GM06990 (cell line): ENCODE data around the gene PTPRS.

Experiments used
- DNase-seq: peaks from one replicate; pipeline ENCODE4 v3.0.0-alpha.2; 2011; ENCODE audit not compliant: insufficient read length; ENCODE audit errors: extremely low read depth
- H3K27me3 ChIP-seq: replicated peaks from 2 replicates; pipeline ENCODE4 v1.6.0; 2011; ENCODE audit warnings: low read length; ENCODE audit not compliant: control insufficient read depth, insufficient read depth
- H3K36me3 ChIP-seq: 2 replicates; pipeline ENCODE4 v1.5.1; 2011; ENCODE audit warnings: low read length; ENCODE audit not compliant: control insufficient read depth, insufficient read depth
- H3K4me3 ChIP-seq: replicated peaks from 2 replicates; pipeline ENCODE4 v1.5.1; 2011; ENCODE audit warnings: low read depth, mild to moderate bottlenecking, control low read depth, low read length
- TF ChIP-seq, protein P1 (sequence below): IDR thresholded peaks from 2 replicates; pipeline ENCODE4 v1.5.1; 2011; ENCODE audit warnings: low read length, control low read depth, mild to moderate bottlenecking, inconsistent platforms; ENCODE audit not compliant: insufficient read depth, poor library complexity, severe bottlenecking

The PTPRS gene

DNA sequence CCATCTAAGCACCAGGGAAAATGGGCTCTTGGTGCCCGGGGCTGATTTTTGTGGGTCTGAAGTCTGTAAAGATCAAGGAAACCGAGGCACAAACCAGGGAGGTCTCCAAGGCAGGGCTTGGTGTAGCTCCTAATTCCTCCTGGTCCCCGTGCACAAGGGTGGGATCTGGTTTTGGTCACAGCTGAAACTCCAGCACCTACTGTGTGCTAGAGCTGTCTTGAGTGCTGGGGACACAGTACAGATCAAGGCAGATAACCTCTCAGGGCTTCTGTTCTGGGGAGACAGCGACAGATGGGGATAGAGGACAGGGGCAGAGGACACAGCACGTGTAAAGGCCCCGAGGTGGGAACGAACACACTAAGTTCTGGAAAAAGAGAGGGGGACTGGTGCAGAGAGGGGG, 37.4 kb downstream of the PTPRS start:
- TF ChIP-seq, protein P1, sequence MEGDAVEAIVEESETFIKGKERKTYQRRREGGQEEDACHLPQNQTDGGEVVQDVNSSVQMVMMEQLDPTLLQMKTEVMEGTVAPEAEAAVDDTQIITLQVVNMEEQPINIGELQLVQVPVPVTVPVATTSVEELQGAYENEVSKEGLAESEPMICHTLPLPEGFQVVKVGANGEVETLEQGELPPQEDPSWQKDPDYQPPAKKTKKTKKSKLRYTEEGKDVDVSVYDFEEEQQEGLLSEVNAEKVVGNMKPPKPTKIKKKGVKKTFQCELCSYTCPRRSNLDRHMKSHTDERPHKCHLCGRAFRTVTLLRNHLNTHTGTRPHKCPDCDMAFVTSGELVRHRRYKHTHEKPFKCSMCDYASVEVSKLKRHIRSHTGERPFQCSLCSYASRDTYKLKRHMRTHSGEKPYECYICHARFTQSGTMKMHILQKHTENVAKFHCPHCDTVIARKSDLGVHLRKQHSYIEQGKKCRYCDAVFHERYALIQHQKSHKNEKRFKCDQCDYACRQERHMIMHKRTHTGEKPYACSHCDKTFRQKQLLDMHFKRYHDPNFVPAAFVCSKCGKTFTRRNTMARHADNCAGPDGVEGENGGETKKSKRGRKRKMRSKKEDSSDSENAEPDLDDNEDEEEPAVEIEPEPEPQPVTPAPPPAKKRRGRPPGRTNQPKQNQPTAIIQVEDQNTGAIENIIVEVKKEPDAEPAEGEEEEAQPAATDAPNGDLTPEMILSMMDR = no peak
- Histone ChIP-seq H3K4me3 (no peak overlapping the region), H3K36me3 (no peaks in the 10 kb centered on the region), H3K27me3 (no peaks in the 10 kb centered on the region; the same call in 1 of the 2 replicates)
- no peak for DNase-seq

DNA sequence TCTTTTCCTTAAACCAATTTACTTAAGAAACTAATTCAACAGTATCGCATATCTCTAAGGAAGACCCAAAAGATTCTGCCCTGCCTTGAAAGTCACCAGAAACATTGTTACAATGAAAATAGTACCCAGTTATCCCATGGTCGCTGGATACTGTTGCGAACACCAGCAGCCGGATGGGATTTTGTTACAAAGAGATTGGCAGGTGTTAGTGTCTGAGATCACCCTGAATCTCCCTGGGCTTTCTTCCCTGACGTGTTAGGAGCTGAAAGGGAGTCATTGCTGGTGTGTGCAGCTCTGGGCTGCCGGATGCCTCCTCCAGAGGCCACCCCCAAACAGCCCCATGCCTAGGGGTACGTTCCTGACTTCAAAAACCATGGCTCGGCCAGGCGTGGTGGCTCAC, 38.2 kb downstream of the PTPRS start:
- TF ChIP-seq, protein P1 = no peak
- H3K27me3 ChIP-seq = no peaks in the 10 kb centered on the region; the same call in 1 of the 2 replicates
- no peak overlapping the region for H3K4me3 ChIP-seq
- no peak for DNase-seq
- H3K36me3 ChIP-seq = no peaks in the 10 kb centered on the region

DNA sequence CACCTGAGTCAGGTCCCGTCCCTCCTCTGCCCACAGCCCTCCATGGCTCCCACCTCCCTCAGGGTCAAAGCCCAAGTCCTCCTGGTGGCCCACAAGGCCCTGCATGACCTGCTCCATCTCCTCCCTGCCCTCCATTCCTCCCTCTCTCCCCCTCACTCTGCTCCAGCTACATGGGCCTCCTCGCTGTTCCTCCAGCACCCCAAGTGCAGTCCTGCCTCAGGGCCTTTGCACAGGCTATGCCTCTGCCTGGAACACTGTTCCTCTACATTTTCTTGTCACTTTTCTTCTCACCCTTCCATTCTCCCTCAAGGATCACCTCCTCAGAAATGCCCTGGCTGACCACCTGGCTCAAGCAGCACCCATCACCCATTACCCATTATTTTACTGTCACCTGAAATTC, 41.5 kb downstream of the PTPRS start:
- no peak overlapping the region for H3K4me3 ChIP-seq
- TF ChIP-seq, protein P1 = no peak
- no peak for DNase-seq

DNA sequence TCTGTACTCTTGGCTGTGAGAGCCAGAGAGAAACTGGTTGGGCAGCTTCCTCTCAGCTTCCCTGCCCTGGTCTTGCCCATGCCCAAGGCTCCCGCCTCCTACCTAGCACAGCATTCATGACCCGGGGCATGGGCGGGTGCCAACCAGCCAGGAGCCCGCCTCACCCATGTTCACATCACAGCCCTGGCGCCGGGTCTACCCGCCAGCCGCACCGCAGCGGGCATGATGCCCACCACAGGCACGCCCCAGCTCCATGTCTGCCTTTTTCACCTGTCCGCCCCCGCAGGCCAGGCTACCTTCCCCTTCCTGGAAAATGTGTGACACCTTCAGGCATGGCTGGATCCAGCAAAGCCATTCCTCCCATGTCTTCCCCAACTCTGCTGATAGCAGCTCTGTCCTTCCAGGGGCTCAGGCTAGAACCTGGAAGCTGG, 42.1 kb downstream of the PTPRS start:
- DNase-seq = no peak
- Histone ChIP-seq H3K36me3 (no peaks in the 10 kb centered on the region), H3K27me3 (no peaks in the 10 kb centered on the region; the same call in 1 of the 2 replicates), H3K4me3 (no peak overlapping the region)
- TF ChIP-seq, protein P1 = no peak

More for the DNA sequence above, 41.5 kb downstream of the PTPRS start:
- H3K27me3 ChIP-seq = no peaks in the 10 kb centered on the region; the same call in 1 of the 2 replicates
- H3K36me3 ChIP-seq = no peaks in the 10 kb centered on the region

DNA sequence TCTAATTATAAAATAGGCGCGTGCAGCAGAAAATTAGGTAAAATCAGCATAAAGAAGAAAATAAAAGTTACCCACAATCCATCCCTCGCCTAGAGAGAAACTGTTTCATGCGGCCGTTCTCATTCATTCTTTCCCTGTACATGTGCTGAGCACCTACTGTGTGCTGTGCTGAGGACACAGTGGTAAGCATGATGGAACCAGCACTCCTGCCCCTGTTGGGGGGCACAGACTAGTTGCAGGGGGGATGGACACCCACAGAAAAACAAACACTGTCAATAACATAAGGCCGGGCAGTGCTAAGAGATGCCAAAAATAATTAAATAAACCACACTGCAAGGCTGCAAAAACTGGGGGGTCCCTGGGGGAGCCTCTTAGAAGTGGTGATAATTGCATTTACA, 43.3 kb downstream of the PTPRS start:
- no peaks in the 10 kb centered on the region; the same call in 1 of the 2 replicates for H3K27me3 ChIP-seq
- no peaks in the 10 kb centered on the region for H3K36me3 ChIP-seq
- DNase-seq = no peak
- TF ChIP-seq, protein P1 = no peak
- H3K4me3 ChIP-seq = no peak overlapping the region
